ENCODE measurements around the gene ALK.

ALK gene

DNA sequence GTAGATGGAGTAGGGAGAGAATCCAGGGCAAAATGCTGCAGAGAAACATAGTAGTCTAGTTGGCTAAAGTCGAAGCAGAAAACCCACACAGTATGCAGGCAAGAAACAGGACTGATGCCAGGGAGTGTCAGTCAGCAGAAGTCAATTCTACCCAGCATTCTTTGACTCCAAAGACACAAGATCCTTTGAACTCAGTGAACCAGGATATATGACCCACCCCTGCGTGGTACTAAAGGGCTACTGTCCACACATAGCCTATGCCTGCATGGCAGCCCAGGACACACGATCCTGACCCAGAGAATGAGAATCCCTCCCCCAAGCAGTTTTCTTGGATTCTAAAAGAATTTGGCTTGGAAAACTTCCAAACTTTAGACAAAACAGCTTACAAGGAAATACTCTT is 42.5 kb downstream of the ALK start:
- H3K27me3 Mint-ChIP-seq = peaks cover 12% of the 10 kb centered on the region
- H3K27ac Mint-ChIP-seq = no peak overlapping the region
- no peaks in the 10 kb centered on the region for H3K9me3 Mint-ChIP-seq
- H3K4me1 Mint-ChIP-seq = no peaks in the 10 kb centered on the region
- no peaks in the 10 kb centered on the region for H3K36me3 Mint-ChIP-seq
- H3K4me3 Mint-ChIP-seq = no peak overlapping the region

DNA sequence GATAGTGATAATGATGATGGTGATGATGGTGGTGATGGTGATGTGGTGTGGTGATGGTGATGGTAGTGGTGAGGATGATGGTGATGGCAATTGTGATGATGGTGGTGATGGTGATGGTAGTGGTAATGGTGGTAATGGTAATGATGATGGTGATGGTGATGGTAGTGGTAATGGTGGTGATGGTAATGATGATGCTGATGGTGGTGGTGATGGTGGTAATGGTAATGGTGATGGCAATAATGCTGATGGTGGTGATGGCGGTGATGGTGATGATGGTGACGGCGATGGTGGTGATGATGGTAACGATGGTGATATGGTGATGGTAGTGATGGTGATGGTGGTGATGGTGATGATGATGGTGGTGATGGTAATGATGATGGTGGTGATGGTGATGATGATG is 45.0 kb downstream of the ALK start:
- Mint-ChIP-seq H3K4me3 (no peak overlapping the region), H3K4me1 (no peaks in the 10 kb centered on the region), H3K27me3 (peaks cover 2% of the 10 kb centered on the region), H3K27ac (no peak overlapping the region), H3K36me3 (no peaks in the 10 kb centered on the region), H3K9me3 (no peaks in the 10 kb centered on the region)

DNA sequence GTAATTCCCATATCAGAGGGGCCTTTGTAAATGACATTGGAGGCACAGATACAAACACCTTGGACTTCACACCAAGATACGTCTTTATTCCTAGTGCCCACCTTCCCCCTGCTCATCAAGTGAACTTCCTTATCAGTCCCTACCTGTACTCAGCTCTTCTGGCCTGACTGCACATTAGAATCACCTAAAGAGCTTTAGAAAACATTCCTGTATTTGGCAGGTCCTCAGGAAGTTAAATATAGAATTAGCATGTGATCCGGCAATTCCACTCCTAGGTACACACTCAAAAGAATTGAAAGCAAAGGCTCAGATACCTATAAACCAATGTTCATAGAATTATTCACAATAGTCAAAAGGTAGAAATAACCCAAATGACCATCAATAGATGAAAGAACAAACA is 46.6 kb downstream of the ALK start:
- Mint-ChIP-seq H3K4me3 (no peak overlapping the region), H3K4me1 (no peaks in the 10 kb centered on the region), H3K27me3 (peaks cover 2% of the 10 kb centered on the region), H3K36me3 (no peaks in the 10 kb centered on the region), H3K27ac (no peak overlapping the region), H3K9me3 (no peaks in the 10 kb centered on the region)

DNA sequence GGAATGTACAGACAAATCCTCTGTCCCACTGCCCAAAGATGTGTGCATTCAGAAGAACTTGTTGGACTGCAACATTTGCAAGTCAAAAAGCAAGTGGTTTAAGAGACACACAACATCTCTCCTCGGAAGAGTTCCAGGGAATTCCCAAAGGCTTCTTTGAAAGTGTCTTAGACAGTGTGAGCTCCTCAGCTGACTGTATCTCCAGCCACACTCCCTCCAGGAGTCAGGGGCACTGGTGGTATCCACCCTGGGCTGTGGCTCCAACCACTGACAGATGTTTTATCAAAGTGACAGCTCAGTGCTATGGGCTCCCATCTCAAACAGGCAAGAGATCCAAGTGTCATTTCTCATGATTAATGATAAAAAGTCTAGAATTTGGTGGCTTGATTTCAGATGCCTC is 48.5 kb downstream of the ALK start:
- H3K27ac Mint-ChIP-seq = no peak overlapping the region
- H3K4me3 Mint-ChIP-seq = no peak overlapping the region
- H3K36me3 Mint-ChIP-seq = no peaks in the 10 kb centered on the region
- no peaks in the 10 kb centered on the region for H3K9me3 Mint-ChIP-seq
- H3K4me1 Mint-ChIP-seq = no peaks in the 10 kb centered on the region
- peaks cover 8% of the 10 kb centered on the region for H3K27me3 Mint-ChIP-seq

DNA sequence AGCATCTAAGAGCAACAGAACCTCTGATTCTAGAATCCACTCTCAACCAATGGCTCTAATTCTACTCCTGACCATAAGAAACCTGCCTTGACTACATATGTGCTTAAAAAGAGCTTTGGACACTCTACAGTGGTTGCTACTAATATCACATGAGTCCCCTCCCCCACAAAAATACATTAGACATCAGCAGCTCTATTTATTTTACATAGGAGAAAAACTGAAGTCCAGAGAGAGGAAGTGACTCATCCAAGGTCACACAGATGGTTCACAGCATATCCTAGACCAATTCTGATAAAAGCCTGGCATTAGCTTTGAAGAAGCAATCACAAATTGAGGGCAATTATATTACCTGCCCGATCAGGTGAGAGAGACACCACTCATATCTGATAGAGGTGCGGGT is 49.8 kb downstream of the ALK start:
- no peak overlapping the region for H3K27ac Mint-ChIP-seq
- H3K36me3 Mint-ChIP-seq = no peaks in the 10 kb centered on the region
- H3K9me3 Mint-ChIP-seq = no peaks in the 10 kb centered on the region
- H3K4me3 Mint-ChIP-seq = no peak overlapping the region
- peaks cover 8% of the 10 kb centered on the region for H3K27me3 Mint-ChIP-seq
- no peaks in the 10 kb centered on the region for H3K4me1 Mint-ChIP-seq

DNA sequence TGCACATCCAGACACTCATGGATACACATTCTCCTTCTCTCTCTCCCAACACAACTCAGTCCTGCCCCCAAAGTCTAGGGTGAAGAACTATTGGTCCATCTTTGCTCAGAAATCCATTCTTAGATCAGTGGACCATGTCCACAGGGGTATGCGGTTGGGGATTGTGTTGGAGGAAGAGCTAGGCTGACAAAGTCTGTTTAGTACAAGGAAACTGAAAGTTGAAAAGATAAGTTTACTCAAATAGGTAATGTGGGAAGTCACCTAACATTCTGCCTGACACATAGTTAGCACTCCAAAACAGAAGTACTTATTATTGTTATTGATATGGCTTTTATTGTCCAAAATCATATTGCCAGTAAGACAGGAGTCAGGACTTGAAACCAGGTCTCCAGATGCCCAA is 55.9 kb downstream of the ALK start:
- Mint-ChIP-seq H3K9me3 (no peaks in the 10 kb centered on the region), H3K4me3 (no peak overlapping the region), H3K36me3 (no peaks in the 10 kb centered on the region), H3K27ac (no peak overlapping the region), H3K4me1 (no peaks in the 10 kb centered on the region), H3K27me3 (peaks cover 23% of the 10 kb centered on the region)

DNA sequence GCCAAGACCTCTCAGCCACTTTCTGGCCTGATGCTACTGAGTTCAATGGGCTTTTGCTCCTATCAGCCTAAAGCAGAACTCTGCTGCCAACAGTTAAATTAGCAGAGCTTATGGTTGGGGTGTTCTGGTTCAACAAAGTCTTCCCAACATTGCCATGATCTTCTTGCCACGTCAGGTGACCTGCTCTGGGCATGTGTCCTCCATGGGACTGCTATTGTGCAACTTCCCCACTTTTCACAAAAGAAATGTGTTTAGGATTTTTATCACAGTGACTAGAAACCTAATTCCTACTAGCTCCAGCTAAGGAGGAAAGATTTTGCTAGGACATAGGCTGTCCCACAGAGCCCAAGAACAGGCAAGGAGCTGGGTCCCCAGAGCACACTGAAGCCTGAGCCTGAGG is 56.4 kb downstream of the ALK start:
- Mint-ChIP-seq H3K36me3 (no peaks in the 10 kb centered on the region), H3K4me1 (no peaks in the 10 kb centered on the region), H3K27me3 (peaks cover 25% of the 10 kb centered on the region), H3K27ac (no peak overlapping the region), H3K4me3 (no peak overlapping the region), H3K9me3 (no peaks in the 10 kb centered on the region)

DNA sequence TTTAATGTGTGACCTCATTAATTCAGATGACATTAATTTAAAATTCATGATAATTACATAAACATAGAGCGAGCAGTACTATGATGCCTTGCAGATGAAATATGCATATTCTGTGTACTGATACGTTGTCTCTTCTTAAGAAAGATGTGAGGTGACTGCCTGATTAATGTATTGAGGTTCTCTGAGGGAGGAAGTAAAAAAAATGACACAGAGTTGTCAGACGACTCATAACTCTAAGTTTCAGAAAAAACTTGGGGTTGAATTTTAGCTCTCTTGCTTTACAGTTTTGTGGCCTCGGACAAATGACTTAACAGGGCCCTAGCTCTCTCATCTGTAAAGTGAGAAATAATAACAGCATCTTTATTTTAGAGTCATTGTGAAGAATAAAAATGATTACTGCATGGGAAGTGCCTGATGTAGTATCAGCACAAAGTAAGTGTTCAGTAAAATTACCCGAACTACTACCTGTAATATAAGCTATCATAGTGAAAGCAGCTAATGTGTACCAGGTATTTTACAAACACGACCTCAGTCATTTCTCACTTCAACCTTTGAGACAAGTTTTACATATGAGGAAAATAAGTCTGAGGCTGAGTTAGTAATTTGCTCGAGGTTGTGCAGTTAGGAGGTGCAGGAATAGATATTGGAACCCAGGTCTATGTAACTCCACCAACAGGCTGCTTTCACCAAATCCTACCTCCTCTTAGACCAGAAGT is 65.3 kb downstream of the ALK start:
- Mint-ChIP-seq H3K36me3 (no peaks in the 10 kb centered on the region), H3K27me3 (peaks cover 27% of the 10 kb centered on the region), H3K27ac (no peak overlapping the region), H3K4me3 (no peak overlapping the region), H3K9me3 (no peaks in the 10 kb centered on the region), H3K4me1 (no peaks in the 10 kb centered on the region)

DNA sequence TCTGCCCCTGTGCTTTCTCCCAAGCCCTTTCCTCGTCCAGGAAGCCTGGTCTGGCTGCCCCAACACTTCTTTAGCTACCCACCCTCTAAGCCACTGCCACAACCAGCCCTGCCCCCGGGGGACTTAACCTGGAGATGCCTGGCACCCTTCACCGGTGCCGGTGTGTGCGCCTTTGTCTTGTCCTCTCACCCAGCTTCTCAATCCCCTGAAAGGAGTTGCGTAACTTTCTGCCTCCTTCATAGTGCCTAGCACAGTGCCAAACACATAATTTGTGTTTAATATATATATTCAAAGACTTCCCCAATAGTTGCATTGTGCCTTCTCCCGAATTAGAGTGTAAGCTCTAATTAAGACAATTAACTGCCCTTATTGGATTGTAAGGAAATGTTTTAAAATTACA is 70.6 kb downstream of the ALK start:
- Mint-ChIP-seq H3K4me1 (no peaks in the 10 kb centered on the region), H3K4me3 (no peak overlapping the region), H3K27ac (no peak overlapping the region), H3K27me3 (peaks cover 13% of the 10 kb centered on the region), H3K9me3 (no peaks in the 10 kb centered on the region), H3K36me3 (no peaks in the 10 kb centered on the region)

DNA sequence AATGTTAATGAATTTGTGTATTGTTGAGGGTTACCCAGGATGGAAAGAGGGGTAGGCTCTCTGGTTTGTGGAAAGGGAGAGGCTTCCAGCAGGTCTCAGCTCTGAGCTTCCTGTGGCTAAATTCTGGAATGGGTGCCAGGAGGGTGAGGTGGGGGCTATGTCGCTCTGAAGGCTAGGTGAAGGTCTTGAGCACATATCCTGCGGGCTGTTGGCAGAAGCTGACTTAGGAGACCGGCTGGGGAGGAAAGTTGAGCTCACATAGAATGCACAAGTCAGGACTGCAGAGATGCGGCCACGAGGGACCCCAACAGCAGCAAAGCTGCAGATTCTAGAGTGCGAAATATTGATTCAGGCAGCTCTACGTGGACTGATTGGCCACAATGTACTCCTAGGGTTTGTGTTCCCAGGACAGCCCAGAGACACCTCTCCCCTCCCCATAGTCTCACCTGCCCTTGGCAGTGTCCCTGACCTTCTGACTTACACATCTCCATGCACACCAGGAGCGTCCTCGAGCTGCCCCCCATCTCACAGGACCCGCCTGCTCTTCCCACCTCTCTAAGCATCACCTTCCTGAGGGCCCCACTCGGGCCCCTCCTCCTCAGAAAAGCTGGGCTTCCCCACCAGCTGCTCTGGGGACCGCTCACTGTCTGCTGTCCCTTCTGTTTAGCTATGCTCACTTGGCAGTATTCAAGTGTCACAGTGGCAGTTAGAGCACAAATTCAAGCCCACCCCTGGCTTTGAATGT is 72.6 kb downstream of the ALK start:
- Mint-ChIP-seq H3K27me3 (peaks cover 9% of the 10 kb centered on the region), H3K9me3 (no peaks in the 10 kb centered on the region), H3K4me3 (no peak overlapping the region), H3K36me3 (no peaks in the 10 kb centered on the region), H3K27ac (peak overlapping the region; percentile 56), H3K4me1 (no peaks in the 10 kb centered on the region)

DNA sequence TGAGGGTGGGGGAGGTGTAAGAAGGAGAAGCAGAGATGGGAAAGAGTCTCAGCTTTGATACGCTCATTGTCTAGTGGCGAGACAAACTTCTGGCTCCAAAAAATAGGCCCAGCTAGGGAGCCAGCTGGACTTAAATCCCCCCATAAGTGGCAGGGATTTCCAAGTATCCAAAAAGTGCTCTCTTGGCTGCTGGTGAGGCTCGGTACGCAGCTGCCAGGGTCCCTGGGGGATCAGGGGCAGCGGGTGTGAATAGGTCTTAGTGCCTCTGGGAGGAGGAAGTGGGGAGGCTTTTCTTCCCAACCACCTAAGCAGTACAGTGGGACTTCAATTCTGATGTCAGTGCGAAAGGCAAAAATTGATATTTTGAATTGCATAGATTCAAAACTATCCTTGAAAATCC is 73.5 kb downstream of the ALK start:
- H3K36me3 Mint-ChIP-seq = no peaks in the 10 kb centered on the region
- no peak overlapping the region for H3K27ac Mint-ChIP-seq
- H3K9me3 Mint-ChIP-seq = no peaks in the 10 kb centered on the region
- H3K4me3 Mint-ChIP-seq = no peak overlapping the region
- peaks cover 8% of the 10 kb centered on the region for H3K27me3 Mint-ChIP-seq
- H3K4me1 Mint-ChIP-seq = no peaks in the 10 kb centered on the region

DNA sequence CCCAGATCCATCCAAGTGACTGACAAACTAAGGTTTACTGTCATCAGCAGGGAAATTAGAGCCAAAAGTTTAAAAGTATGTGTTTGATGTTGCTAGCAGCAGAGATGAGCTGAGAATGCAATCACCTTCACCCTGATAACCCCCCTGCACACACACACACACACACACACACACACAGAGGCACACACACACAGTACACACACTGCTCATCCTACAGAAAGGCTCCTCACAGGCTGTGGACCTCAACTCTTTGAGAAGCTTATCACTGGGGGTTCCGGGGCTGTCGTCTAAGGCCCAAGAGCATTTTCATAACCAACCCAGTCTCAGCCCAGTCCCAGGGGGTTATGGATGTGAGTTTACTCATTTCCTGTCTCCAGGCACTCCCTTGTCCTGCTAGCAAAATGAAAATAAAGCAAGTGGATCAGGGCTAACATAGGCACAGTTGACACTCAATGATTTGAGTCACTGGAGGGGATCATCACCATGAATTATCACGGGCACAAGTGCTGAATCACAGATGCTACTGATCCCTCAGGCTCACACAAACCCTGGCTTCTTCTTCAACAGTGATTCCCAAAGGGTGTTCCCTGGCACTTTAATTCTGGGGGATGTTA is 76.6 kb downstream of the ALK start:
- Mint-ChIP-seq H3K4me3 (no peak overlapping the region), H3K4me1 (no peaks in the 10 kb centered on the region), H3K9me3 (no peaks in the 10 kb centered on the region), H3K36me3 (no peaks in the 10 kb centered on the region), H3K27me3 (peaks cover 18% of the 10 kb centered on the region), H3K27ac (no peak overlapping the region)

DNA sequence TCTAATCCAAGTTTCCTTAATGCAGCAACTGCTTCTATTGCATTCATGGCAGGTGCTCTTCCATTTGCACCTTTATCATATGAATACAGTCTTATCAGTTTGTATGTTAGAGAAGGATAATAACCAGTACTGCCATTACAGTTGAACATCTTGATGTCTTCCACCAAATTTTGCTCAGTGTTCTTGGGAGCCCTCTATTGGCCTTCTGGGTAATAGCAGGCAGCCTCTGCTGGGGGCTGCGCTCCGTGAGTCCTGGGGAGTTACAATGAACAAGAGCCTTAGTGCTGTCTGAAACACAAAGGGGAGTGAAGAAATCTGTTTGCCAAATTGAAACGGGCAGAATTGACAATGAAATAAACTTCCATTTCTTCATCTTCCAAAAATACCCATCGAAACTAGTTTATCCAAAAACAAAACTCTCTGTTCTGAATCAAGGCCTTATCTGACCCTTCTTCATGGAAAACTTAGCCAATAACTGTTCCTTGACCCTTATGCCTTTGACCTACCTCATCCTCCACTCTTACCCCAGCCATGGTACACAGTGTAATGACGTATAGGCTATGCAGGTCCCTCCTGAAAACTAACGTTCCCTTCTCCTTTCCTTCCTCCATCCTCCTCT is 79.9 kb downstream of the ALK start:
- H3K27ac Mint-ChIP-seq = no peak overlapping the region
- no peaks in the 10 kb centered on the region for H3K36me3 Mint-ChIP-seq
- no peak overlapping the region for H3K4me3 Mint-ChIP-seq
- peaks cover 10% of the 10 kb centered on the region for H3K27me3 Mint-ChIP-seq
- H3K9me3 Mint-ChIP-seq = peaks cover 15% of the 10 kb centered on the region
- H3K4me1 Mint-ChIP-seq = no peaks in the 10 kb centered on the region

DNA sequence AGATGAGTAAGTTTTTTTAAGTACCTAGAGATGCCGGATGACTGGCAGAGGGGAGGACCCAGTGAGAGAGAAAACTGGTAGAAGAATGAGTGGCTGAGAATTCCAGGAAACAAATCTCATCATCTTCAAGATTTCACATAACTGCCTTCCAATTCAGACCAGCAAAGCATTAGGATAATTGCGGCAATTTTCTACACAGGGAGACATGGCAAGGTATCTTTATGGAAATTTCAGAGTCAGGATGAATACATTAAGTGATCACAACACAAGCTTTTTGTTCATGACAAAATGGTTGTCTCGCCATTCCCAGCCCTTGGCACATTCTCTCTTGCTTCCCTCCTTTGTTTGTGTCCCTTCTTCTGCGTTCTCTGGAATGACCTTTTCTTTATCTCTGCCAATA is 82.1 kb downstream of the ALK start:
- Mint-ChIP-seq H3K9me3 (peaks cover 19% of the 10 kb centered on the region), H3K36me3 (no peaks in the 10 kb centered on the region), H3K27me3 (peaks cover 12% of the 10 kb centered on the region), H3K27ac (no peak overlapping the region), H3K4me1 (no peaks in the 10 kb centered on the region), H3K4me3 (no peak overlapping the region)

DNA sequence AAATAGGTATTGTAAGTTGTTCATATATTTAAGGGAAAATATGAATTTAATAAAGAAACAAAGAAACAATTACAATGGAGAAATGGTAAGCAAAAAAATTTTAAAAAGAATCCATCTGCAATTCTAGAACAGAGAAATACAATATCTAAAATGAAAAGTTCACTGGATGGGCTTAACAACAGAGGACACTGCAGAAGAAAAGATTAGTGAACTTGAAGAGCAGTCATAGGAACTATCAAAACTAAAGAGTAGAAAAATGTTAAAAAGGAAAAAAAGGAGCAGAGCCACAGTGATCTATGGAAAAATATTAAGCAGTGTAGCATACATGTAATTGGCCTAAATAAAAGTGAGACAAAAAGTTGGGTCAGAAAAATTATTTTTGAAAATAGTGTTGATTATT is 83.5 kb downstream of the ALK start:
- Mint-ChIP-seq H3K4me1 (no peaks in the 10 kb centered on the region), H3K27ac (no peak overlapping the region), H3K27me3 (peaks cover 14% of the 10 kb centered on the region), H3K36me3 (no peaks in the 10 kb centered on the region), H3K4me3 (no peak overlapping the region), H3K9me3 (peaks cover 20% of the 10 kb centered on the region)

DNA sequence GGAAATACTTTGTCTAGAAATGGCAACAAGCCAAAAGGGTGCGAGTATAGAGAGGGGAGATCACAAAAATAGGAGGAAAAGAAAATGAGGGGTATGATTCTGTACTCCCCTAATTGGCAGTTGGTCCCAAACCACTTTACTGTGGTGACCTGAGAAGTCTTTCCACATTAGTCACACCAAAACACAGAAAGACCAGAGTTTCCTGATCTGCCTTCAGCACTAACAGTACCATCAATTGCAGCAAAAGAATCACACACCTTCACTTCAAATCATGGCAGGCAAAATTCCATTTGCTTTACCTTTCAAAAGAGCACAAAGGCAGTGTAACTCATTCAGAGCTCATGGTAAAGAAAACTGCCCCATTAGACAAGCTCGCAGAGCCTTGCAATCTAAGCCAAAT is 86.8 kb downstream of the ALK start:
- H3K27me3 Mint-ChIP-seq = peaks cover 11% of the 10 kb centered on the region
- H3K4me1 Mint-ChIP-seq = no peaks in the 10 kb centered on the region
- no peak overlapping the region for H3K27ac Mint-ChIP-seq
- no peak overlapping the region for H3K4me3 Mint-ChIP-seq
- peaks cover 20% of the 10 kb centered on the region for H3K9me3 Mint-ChIP-seq
- H3K36me3 Mint-ChIP-seq = no peaks in the 10 kb centered on the region
